Fibroblast of lung (primary cell): Measurements from ENCODE around the gene LRRC8E.

Source experiments
- CTCF ChIP-seq, 2 donors: IDR thresholded peaks in 1 of 2; conservative IDR thresholded peaks in 1 of 2; 1 replicate in 1 of 2; 2 replicates in 1 of 2; pipeline ENCODE4 v1.5.1; 2011 to 2012; ENCODE audit warnings: low read length in 2 of 2, control low read depth in 1 of 2, inconsistent platforms in 1 of 2, low read depth in 1 of 2, mild to moderate bottlenecking in 1 of 2
- EZH2 ChIP-seq: IDR thresholded peaks from 2 replicates; pipeline ENCODE4 v1.5.1; 2012; ENCODE audit warnings: low read length, control low read depth, mild to moderate bottlenecking; ENCODE audit errors: missing control alignments

GRCh38 chr19:7862413-7862951, 25.8 kb upstream of the LRRC8E start:
- no peak for TF ChIP-seq EZH2
- no peak for TF ChIP-seq CTCF (conservative IDR thresholded peaks at IDR 0.05 in 1 of 2, IDR thresholded peaks at IDR 0.05 in 1 of 2; ENCODE audit: low read depth in 1 of 2, low read length in 2 of 2)
